Endothelial cell of umbilical vein (primary cell): ENCODE results near the gene FGD5. TPM values are rescaled to one million over a fixed set of nuclear protein-coding genes. Genes with fewer than 3 reads are reported as not detected.

Experiments
- BruUV-seq: library from RNA; stranded (reverse); fragments of 400-500 nt; replicated peaks from 2 replicates; lab custom pipeline; 2021; lab: Mats Ljungman, UMichigan
- CTCF ChIA-PET: fragments of 300-600, 350-600 bp; sonication (Branson Sonifier 250); formaldehyde crosslinking; loops from one replicate; lab custom pipeline; 2021; ENCODE audit warnings: antibody characterized with exemption, inconsistent platforms; lab: Charles Lee
- POLR2A ChIA-PET: fragments of 300-600, 350-600 bp; sonication (Branson Sonifier 250); formaldehyde crosslinking; loops from one replicate; lab custom pipeline; 2021; ENCODE audit warnings: antibody characterized with exemption, inconsistent platforms; lab: Charles Lee
- DNase-seq: peaks from one replicate; pipeline ENCODE4 v3.0.0-alpha.2; 2011; ENCODE audit warnings: low read depth, low spot score
- FAIRE-seq: peaks from 2 replicates; lab custom pipeline; 2011; peaks lifted over from hg19 to GRCh38; lab: Jason Lieb, UNC
- H2AFZ ChIP-seq: 2 replicates; pipeline ENCODE4 v1.6.0; 2012; ENCODE audit warnings: low read depth, low read length, control low read depth, inconsistent platforms
- H3K27ac ChIP-seq: 2 replicates; pipeline ENCODE4 v1.5.1; 2011; ENCODE audit warnings: low read depth, mild to moderate bottlenecking, control low read depth, low read length, moderate library complexity; ENCODE audit not compliant: insufficient read depth
- H3K27me3 ChIP-seq, 2 experiments: 2 replicates each; pipeline versions ENCODE4 v1.6.0 to v1.6.1; 2011; ENCODE audit warnings: low read length in 2 of 2, mixed read lengths in 1 of 2; ENCODE audit not compliant: control insufficient read depth in 2 of 2, insufficient read depth in 2 of 2
- H3K36me3 ChIP-seq, 2 experiments: 2 replicates in 1 of 2; 3 replicates in 1 of 2; pipeline ENCODE4 v1.5.1; 2011; ENCODE audit warnings: low read length in 2 of 2, mild to moderate bottlenecking in 1 of 2, moderate library complexity in 1 of 2; ENCODE audit not compliant: control insufficient read depth in 2 of 2, insufficient read depth in 2 of 2; ENCODE audit errors: extremely low read depth in 1 of 2
- H3K4me1 ChIP-seq: 3 replicates; pipeline ENCODE4 v1.5.1; 2011; ENCODE audit warnings: mild to moderate bottlenecking, low read length; ENCODE audit not compliant: control insufficient read depth, insufficient read depth; ENCODE audit errors: extremely low read depth
- H3K4me2 ChIP-seq: 2 replicates; pipeline ENCODE4 v1.6.1; 2011; ENCODE audit warnings: low read length, control low read depth, mixed read lengths; ENCODE audit not compliant: insufficient read depth
- H3K4me3 ChIP-seq, 3 experiments: fragments of 200-600 bp in 1 of 3; sonication (generic), shearing (Covaris generic) in 1 of 3; replicated peaks in 1 of 3; 2 replicates each; pipeline ENCODE4 v1.5.1; 2011 to 2016; ENCODE audit warnings: control low read depth in 3 of 3, low read length in 3 of 3, mild to moderate bottlenecking in 2 of 3, inconsistent platforms in 1 of 3, low read depth in 1 of 3, moderate library complexity in 1 of 3; ENCODE audit not compliant: insufficient read depth in 1 of 3
- H3K79me2 ChIP-seq: 2 replicates; pipeline ENCODE4 v1.6.0; 2012; ENCODE audit warnings: low read length, inconsistent platforms; ENCODE audit not compliant: control insufficient read depth, insufficient read depth
- H3K9ac ChIP-seq: replicated peaks from 2 replicates; pipeline ENCODE3; 2011; ENCODE audit warnings: low read length, control low read depth; ENCODE audit not compliant: insufficient read depth; ENCODE audit errors: extremely low read depth
- H3K9me1 ChIP-seq: replicated peaks from 3 replicates; pipeline ENCODE4 v1.6.0; 2011; ENCODE audit warnings: mild to moderate bottlenecking, low read length; ENCODE audit not compliant: control insufficient read depth, insufficient read depth; ENCODE audit errors: extremely low read depth
- H3K9me3 ChIP-seq: replicated peaks from 2 replicates; pipeline ENCODE4 v1.5.1; 2012; ENCODE audit warnings: low read length, inconsistent platforms; ENCODE audit not compliant: control insufficient read depth, insufficient read depth
- H4K20me1 ChIP-seq: replicated peaks from 2 replicates; pipeline ENCODE3; 2011; ENCODE audit warnings: mild to moderate bottlenecking, low read length; ENCODE audit not compliant: control insufficient read depth, insufficient read depth; ENCODE audit errors: extremely low read depth
- EZH2 ChIP-seq: IDR thresholded peaks from 2 replicates; pipeline ENCODE4 v1.6.1; 2012; ENCODE audit warnings: borderline replicate concordance, low read depth, mild to moderate bottlenecking, moderate library complexity, low read length, inconsistent platforms; ENCODE audit not compliant: severe bottlenecking
- FOS ChIP-seq: IDR thresholded peaks from 2 replicates; pipeline ENCODE4 v1.6.1; 2011; ENCODE audit warnings: mild to moderate bottlenecking, low read length, moderate library complexity, borderline replicate concordance; ENCODE audit not compliant: insufficient read depth
- GATA2 ChIP-seq: IDR thresholded peaks from 2 replicates; pipeline ENCODE4 v1.7.0; 2011; ENCODE audit warnings: low read depth, mild to moderate bottlenecking, moderate library complexity, mixed read lengths, low read length; ENCODE audit not compliant: insufficient read length, insufficient read depth
- JUN ChIP-seq: IDR thresholded peaks from 2 replicates; pipeline ENCODE4 v1.6.1; 2011; ENCODE audit warnings: borderline replicate concordance, low read depth; ENCODE audit not compliant: insufficient read length, insufficient read depth
- MYC ChIP-seq: IDR thresholded peaks from one replicate; pipeline ENCODE4 v1.6.1; 2011; ENCODE audit warnings: mild to moderate bottlenecking, low read depth, low read length
- POLR2A ChIP-seq: IDR thresholded peaks from 2 replicates; pipeline ENCODE4 v1.6.1; 2012; ENCODE audit warnings: low read depth, mild to moderate bottlenecking, control low read depth, low read length
- POLR2AphosphoS5 ChIP-seq: IDR thresholded peaks from 2 replicates; pipeline ENCODE4 v1.6.1; 2012; ENCODE audit warnings: low read depth, mild to moderate bottlenecking, control low read depth, low read length, moderate library complexity; ENCODE audit not compliant: insufficient read depth
- dilution Hi-C: fragments of 300-500 bp; cut with MboI; formaldehyde crosslinking; loops from one replicate; pipeline ENCODE4 v1.15.0; 2019; ENCODE audit warnings: low sequenced_read_pairs; ENCODE audit not compliant: extremely low pct_ligation_motif_present
- intact Hi-C: fragments of 100-400 bp; cut with micrococcal nuclease; formaldehyde crosslinking; loops from one replicate; pipeline ENCODE4 v1.10.0; 2022
- polyA plus RNA-seq, 4 experiments: library from polyadenylated mRNA; depleted of rRNA in 3 of 4; stranded (reverse) in 3 of 4; unstranded in 1 of 4; fragments of >200 nt; gene quantifications; 2 replicates each; pipeline versions ENCODE4 v1.2.1 to v1.2.3, GENCODE V29; 2011 to 2012; ENCODE audit warnings: missing spikeins in 1 of 4
- total RNA-seq: library from RNA; stranded (reverse); gene quantifications from 2 replicates; pipeline ENCODE4 v1.2.3, GENCODE V29; 2021
- TF ChIP-seq, protein P1 (sequence below): IDR thresholded peaks from 2 replicates; pipeline ENCODE4 v1.6.1; 2011; ENCODE audit not compliant: insufficient read depth, insufficient read length
- TF ChIP-seq, protein P2 (sequence below), 2 donors: IDR thresholded peaks; 1 replicate in 1 of 2; 2 replicates in 1 of 2; pipeline ENCODE4 v1.5.1; 2011; ENCODE audit warnings: low read length in 2 of 2, mild to moderate bottlenecking in 2 of 2, moderate library complexity in 2 of 2, control low read depth in 1 of 2, inconsistent platforms in 1 of 2, low read depth in 1 of 2; ENCODE audit not compliant: insufficient read depth in 1 of 2; ENCODE audit errors: extremely low read depth in 1 of 2

FGD5 gene
- total and polyA plus RNA-seq, 2 donors (not counting 3 experiments of a cell fraction or from before 2014, with no cell fraction given): 49.6 to 134 TPM

DNA sequence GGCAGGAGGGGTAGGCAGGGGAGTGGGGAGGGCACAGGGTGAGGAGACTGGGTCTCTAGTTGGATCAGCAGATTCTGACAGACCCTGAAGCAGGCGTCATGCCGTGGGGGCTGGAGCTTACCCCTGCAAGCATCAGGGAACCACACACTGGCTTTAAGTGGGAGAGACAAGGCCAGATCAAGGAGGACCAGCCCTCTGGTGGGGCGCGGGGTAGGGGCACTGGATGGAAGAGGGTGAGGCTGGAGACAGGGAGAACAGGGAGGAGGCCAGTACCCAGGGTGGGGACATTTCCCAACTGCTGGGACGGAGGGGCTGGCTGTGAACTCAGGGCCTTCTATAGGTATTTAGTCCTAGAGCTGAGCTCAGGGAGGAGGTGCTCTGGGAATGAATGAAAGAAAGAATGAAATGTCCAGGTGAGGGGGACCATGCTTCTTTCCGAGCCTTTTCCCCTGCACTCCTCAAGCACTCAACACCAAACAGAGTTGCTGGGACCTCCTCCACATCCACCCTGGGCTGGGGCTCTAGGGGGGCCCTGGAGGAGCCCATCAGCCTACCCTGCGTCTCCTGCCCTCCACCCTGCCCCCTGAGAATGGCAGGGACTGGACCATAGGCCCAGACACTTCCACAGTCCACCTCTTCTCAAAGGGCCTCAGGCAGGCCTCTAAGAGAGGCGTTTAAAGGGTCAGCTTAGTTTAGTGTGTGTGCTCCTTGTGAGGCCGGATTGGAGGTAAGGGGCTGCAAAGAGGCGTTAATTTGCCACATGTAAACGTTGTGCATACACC lies 49.0 kb upstream of the FGD5 start:
- DNase-seq (no peak), FAIRE-seq (no peak)
- no peak overlapping the region for H3K9ac ChIP-seq
- ChIA-PET CTCF (interaction anchor here (1.0 to 1.5 kb wide), 2 partner anchors 11 to 21 kb away, joined by 4 read pairs; no protein-coding TSS in a partner anchor), POLR2A (no interaction called here)
- H3K4me3 ChIP-seq: no peak overlapping the region
- no peaks in the 10 kb centered on the region for H3K27me3 ChIP-seq
- no peak overlapping the region for H2AFZ ChIP-seq
- H3K4me1 ChIP-seq: no peaks in the 10 kb centered on the region
- H3K9me1 ChIP-seq: no peaks in the 10 kb centered on the region
- H3K4me2 ChIP-seq: no peak overlapping the region
- dilution Hi-C loops: no loop called here
- no peaks in the 10 kb centered on the region for H3K9me3 ChIP-seq
- no peaks in the 10 kb centered on the region for H4K20me1 ChIP-seq
- no peaks in the 10 kb centered on the region for H3K79me2 ChIP-seq
- no TSS peak for BruUV-seq
- H3K36me3 ChIP-seq: no peaks in the 10 kb centered on the region
- TF ChIP-seq POLR2AphosphoS5 (no peak), JUN (no peak), GATA2 (no peak), POLR2A (no peak), EZH2 (no peak), MYC (no peak), FOS (no peak)
- TF ChIP-seq, protein P1, sequence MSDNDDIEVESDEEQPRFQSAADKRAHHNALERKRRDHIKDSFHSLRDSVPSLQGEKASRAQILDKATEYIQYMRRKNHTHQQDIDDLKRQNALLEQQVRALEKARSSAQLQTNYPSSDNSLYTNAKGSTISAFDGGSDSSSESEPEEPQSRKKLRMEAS: no peak
- TF ChIP-seq, protein P2, sequence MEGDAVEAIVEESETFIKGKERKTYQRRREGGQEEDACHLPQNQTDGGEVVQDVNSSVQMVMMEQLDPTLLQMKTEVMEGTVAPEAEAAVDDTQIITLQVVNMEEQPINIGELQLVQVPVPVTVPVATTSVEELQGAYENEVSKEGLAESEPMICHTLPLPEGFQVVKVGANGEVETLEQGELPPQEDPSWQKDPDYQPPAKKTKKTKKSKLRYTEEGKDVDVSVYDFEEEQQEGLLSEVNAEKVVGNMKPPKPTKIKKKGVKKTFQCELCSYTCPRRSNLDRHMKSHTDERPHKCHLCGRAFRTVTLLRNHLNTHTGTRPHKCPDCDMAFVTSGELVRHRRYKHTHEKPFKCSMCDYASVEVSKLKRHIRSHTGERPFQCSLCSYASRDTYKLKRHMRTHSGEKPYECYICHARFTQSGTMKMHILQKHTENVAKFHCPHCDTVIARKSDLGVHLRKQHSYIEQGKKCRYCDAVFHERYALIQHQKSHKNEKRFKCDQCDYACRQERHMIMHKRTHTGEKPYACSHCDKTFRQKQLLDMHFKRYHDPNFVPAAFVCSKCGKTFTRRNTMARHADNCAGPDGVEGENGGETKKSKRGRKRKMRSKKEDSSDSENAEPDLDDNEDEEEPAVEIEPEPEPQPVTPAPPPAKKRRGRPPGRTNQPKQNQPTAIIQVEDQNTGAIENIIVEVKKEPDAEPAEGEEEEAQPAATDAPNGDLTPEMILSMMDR (IDR thresholded peaks at IDR 0.05; ENCODE audit: extremely low read depth in 1 of 2, insufficient read depth in 1 of 2, low read depth in 1 of 2, low read length in 2 of 2): no peak
- intact Hi-C loops: no loop called here
- H3K27ac ChIP-seq: no peak overlapping the region
